NB4 (cell line): ENCODE results near the gene ENDOU.

ENCODE experiments used
- CTCF ChIP-seq: IDR thresholded peaks from one replicate; pipeline ENCODE4 v1.5.1; 2012; ENCODE audit warnings: low read depth, low read length
- MAX ChIP-seq: IDR thresholded peaks from 2 replicates; pipeline ENCODE4 v1.6.1; 2011; ENCODE audit warnings: low read depth, low read length
- MYC ChIP-seq: IDR thresholded peaks from 2 replicates; pipeline ENCODE4 v1.6.1; 2011; ENCODE audit warnings: low read depth, low read length
- POLR2A ChIP-seq: IDR thresholded peaks from 2 replicates; pipeline ENCODE4 v1.6.1; 2011; ENCODE audit warnings: mild to moderate bottlenecking; ENCODE audit not compliant: insufficient read length; ENCODE audit errors: extremely low read depth

- TF ChIP-seq CTCF = no peak
- no peak for TF ChIP-seq MAX
- no peak for TF ChIP-seq POLR2A
- TF ChIP-seq MYC = no peak
Measured at GRCh38 chr12:47698055-47698454, 27.2 kb downstream of the ENDOU start.
